GM19099 (cell line): ENCODE results near the gene CIPC.

Experiments
- POLR2A ChIP-seq: IDR thresholded peaks from 3 replicates; pipeline ENCODE4 v1.6.1; 2011; ENCODE audit warnings: low read depth; ENCODE audit not compliant: insufficient read length; ENCODE audit errors: extremely low read depth

CIPC gene

GRCh38 chr14:77086951-77087350 is 11.1 kb upstream of the CIPC start:
- no peak for TF ChIP-seq POLR2A

GRCh38 chr14:77087631-77088030 is 10.4 kb upstream of the CIPC start:
- TF ChIP-seq POLR2A: no peak

- no peak for TF ChIP-seq POLR2A
Observed at GRCh38 chr14:77088219-77088618, 9.8 kb upstream of the CIPC start.

- TF ChIP-seq POLR2A: no peak
Observed at GRCh38 chr14:77088645-77089044, 9.4 kb upstream of the CIPC start.

GRCh38 chr14:77091518-77091917 is 6.5 kb upstream of the CIPC start:
- TF ChIP-seq POLR2A: no peak

GRCh38 chr14:77092676-77093075 is 5.4 kb upstream of the CIPC start:
- no peak for TF ChIP-seq POLR2A

- no peak for TF ChIP-seq POLR2A
Observed at GRCh38 chr14:77094672-77095284, 3.3 kb upstream of the CIPC start.

GRCh38 chr14:77097006-77097699 is 905 bp upstream of the CIPC start:
- no peak for TF ChIP-seq POLR2A

GRCh38 chr14:77098529-77099353 is 683 bp downstream of the CIPC start:
- no peak for TF ChIP-seq POLR2A

GRCh38 chr14:77099425-77100167 is 1.5 kb downstream of the CIPC start:
- no peak for TF ChIP-seq POLR2A

GRCh38 chr14:77100961-77101360 is 2.9 kb downstream of the CIPC start:
- TF ChIP-seq POLR2A: no peak

GRCh38 chr14:77102154-77102553 is 4.1 kb downstream of the CIPC start:
- no peak for TF ChIP-seq POLR2A

GRCh38 chr14:77103475-77103874 is 5.4 kb downstream of the CIPC start:
- no peak for TF ChIP-seq POLR2A

- no peak for TF ChIP-seq POLR2A
Observed at GRCh38 chr14:77103951-77104350, 5.9 kb downstream of the CIPC start.

- no peak for TF ChIP-seq POLR2A
Observed at GRCh38 chr14:77104393-77104792, 6.3 kb downstream of the CIPC start.
